HuH-7 (cell line): ENCODE data around the gene ANAPC16.
"Not testable (repeated sequence)": the region's sequence is repeated elsewhere in the genome, so short reads cannot be mapped to it uniquely, and the experiment has no call there.

ENCODE experiments used
- DNase-seq: peaks from one replicate; pipeline ENCODE4 v3.0.0; 2011; ENCODE audit warnings: low spot score

Gene ANAPC16

DNA sequence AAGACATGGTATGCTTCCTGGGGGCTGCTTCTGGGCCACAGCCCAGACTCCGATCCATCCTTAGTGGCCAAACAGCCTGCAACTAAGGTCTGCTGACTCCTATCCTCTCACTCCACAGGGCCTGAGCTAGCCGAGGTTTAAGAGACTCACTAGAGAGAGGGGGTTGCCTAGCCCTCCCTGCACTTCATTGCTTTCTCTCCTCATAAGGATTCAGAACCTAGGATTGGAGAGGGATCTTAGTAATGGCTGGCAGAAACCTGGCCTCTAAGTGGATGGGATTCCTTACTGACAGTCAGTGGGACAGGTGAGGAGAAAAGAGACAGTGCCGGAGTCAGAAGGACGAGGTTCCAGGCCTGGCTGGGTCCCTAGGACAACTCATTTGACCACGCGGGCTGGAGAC is 49.7 kb downstream of the ANAPC16 start:
- no peak for DNase-seq

DNA sequence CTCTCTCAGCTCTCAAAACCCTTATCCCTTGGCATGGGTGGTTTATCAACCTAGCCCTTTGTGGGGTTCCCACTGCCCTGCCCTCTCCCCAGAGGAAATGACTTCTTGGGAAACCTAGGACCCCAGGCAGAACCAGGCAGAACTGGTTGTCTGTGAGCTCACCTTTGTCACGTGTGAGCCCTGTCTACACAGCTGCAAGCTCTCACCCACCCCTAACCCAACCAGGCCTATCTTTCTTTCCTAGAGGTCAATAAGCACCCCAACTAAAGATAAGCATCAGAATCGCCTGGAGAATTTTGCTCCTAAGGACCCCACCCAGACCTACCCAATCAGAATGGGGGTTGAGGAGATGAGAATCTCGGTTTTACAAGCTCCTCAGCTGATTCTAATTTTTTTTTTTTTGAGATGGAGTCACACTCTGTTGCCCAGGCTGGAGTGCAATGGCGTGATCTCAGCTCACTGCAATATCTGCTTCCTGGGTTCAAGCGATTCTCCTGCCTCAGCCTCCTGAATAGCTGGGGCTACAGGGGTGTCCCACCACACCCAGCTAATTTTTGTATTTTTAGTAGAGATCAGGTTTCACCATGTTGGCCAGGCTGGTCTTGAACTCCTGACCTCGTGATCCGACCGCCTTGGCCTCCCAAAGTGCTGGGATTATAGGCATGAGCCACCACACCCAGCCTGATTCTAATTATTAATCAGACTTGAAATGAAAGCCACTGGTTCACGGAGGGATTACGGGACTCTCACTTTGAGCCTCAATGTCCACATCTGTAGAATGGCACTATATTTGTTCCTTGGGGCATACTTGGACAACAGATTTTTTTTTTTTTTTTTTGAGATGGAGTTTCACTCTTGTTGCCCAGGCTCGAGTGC is 50.4 kb downstream of the ANAPC16 start:
- no peak for DNase-seq

DNA sequence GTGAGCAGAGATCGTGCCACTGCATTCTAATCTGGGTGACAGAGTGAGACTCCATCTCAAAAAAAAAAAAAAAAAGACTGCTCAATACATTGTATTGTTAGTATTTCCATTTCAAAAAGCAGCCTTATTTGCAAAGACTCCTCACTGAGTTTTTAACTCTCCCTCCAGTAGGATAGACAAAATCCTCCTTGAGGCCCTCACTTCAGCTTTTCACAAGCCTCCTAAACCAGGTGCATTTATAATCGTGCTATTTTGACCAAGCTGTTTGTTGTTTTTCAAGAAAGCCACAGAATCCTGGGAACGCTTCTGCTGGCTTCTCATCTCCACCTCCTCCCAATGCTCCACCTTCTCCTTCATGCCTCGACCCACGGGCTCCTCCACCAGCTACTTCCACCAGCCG is 51.6 kb downstream of the ANAPC16 start:
- no peak for DNase-seq

DNA sequence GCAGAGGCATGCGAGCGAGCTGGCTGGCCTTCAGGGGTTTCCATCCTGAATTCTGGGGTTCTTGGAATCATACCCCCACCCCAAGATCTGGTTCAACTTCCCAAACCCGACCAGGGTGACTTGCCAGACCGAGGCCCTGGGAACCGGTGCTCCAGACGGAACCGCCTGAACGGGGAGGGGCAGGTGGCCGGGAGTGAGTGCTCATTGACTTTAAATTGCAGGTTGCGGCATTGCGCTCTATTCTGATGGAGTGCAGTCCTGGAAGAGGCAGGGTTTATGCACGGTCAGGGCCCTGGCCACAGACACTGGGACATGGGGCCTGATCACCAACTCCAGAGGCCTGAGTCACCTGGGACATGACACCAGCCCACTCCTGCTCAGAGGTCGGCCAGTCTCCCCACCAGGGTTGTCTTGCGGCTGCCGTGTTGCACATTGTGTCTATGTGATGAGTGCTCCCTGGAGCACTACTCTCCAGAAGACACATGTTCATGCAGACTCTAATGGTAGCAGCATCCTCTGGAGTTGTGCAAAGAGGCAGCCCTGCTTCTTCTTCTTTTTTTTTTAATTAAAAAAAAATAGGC is 52.1 kb downstream of the ANAPC16 start:
- no peak for DNase-seq

DNA sequence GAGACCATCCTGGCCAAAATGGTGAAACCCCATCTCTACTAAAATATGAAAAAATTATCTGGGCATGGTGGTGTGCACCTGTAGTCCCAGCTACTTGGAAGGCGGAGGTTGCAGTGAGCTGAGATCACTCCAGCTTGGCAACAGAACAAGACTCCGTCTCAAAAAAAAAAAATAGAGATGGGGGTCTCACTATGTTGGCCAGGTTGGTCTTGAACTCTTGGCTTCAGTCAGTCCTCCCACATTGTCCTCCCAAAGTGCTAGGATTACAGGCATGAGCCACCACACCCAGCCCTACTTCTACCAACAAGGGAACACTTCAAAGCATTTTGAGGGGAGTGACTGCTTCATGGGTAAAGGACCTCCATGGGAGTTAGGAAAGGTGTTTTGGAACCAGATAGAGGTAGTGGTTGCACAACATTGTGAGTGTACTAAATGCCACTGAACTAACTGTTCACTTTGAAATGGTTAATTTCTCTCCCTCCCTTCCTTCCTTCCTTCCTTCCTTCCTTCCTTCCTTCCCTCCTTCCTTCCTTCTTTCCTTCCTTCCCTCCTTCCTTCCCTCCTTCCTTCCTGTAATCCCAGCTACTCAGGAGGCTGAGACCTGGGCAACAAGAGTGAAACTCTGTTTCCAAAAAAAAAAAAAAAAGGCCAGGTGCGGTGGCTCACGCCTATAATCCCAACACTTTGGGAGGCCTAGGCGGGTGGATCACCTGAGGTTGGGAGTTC is 52.8 kb downstream of the ANAPC16 start:
- not testable (repeated sequence) for DNase-seq

DNA sequence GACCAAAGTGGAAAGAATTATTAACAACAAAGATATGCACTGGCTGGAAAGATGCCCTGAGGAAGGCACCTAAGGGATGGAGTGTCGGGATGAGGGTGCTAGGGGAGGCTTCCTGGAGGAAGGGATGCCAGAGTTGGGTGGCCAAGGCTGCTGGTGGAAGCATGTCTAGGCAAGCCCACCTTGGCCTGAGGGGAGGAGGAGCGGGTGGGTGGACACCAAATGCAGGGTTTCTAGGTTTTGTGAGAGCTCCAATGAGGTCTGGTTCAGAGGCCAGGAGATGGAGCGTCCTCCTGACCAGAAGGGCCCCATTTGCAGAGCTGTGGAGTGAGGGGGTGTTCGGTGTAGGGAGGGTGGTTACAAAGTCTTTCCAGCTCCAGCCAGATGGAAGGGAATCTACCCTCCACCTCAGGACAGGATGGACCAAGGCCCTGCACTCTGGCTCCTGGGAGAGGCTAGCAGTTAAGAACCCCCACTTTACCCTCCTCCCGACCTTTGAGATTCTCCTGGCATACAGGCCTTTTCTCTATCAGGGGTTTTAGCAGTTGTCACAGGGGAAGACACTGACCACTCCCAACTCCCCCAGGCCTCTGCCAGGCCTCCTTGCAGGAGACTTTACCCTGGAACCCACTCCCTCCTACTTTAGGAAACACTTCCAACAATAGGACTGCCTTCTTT is 54.9 kb downstream of the ANAPC16 start:
- DNase-seq = no peak

DNA sequence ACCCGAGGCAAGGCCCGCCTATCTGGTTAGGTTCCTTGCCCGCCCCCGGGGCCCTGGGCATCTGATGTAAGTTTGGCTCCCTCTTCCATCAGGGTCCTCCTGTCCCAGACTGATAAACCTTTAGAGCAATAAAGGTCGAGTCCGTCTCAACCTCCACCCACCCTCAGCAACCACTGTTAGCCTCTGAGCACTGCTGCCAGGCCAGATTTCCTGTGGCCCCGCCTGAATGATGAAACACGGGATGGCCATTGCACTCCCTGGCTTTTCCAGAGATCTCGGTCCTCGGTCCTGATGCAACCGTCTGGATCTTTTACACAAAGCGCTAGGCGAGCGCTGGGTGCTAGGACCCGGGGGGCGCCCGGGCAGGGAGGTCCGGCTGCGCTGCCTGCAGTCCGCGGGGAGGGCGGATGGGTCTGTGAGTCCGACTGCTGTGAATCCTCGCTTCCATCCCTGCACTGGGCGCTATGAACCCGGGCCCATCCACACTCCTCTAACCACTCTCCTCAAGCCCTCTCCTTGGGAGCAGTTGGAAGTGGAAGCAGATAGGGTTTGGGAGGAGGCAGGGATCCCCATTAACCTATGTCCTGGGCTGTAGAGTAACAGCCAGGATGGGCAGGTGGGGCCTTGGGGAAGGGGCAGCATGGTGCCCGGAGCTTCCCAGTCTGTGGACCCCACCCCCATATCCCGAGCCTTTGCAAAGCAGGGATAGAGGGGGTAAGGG is 57.0 kb downstream of the ANAPC16 start:
- DNase-seq = peak; percentile 61

DNA sequence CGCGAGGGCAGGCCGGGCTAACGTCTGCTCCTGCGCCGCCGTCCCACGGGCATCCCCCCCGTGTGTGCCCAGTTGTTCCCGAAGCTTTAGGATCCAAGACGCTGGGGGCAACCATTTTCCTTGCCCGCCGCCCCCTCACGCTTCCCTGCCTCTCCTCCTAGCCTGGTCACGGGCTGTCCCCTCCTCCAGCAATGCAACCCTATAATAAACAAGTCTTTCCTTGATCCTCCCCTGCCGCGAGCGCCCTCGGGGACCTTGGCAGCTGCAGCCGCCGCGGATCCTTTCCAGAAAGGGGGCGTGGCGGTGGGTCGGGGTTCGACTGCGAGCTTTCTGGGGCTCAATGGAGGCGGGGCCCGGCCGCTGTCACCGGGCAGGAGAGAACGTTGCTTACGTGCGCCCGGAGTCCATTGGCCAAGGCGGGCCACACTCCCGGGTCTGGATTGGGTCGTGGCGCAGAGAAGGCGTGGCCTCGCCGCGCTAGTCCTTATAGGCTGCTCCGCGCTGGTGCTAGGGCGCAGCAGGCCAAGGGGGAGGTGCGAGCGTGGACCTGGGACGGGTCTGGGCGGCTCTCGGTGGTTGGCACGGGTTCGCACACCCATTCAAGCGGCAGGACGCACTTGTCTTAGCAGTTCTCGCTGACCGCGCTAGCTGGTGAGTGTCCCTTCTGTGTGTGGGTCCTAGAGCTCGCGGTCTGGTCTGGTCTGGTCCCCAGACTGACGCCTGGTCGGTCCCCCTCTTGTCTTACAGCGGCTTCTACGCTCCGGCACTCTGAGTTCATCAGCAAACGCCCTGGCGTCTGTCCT is 57.8 kb downstream of the ANAPC16 start, which contains the start of gene DDIT4:
Gene DDIT4 (plus strand): TSS at position 515 of the 803 bp plus-strand sequence. CDS start 293 bp downstream, outside the sequence.
- DNase-seq = peak; percentile 94

DNA sequence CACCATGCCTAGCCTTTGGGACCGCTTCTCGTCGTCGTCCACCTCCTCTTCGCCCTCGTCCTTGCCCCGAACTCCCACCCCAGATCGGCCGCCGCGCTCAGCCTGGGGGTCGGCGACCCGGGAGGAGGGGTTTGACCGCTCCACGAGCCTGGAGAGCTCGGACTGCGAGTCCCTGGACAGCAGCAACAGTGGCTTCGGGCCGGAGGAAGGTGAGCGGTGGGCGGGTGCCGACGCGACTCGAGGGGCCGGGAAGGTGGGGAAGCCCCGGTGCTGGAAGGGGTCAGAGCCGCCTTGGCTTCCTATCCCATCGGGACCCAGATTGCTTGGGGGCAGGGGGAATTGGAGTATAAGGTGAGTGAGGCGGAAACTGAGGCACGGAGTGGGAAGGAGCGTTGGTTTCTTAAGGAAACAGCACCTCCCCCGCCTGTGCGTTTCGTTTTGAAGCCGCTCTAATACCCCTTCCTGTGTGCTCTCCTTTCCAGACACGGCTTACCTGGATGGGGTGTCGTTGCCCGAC is 58.5 kb downstream of the ANAPC16 start:
- DNase-seq = no peak

DNA sequence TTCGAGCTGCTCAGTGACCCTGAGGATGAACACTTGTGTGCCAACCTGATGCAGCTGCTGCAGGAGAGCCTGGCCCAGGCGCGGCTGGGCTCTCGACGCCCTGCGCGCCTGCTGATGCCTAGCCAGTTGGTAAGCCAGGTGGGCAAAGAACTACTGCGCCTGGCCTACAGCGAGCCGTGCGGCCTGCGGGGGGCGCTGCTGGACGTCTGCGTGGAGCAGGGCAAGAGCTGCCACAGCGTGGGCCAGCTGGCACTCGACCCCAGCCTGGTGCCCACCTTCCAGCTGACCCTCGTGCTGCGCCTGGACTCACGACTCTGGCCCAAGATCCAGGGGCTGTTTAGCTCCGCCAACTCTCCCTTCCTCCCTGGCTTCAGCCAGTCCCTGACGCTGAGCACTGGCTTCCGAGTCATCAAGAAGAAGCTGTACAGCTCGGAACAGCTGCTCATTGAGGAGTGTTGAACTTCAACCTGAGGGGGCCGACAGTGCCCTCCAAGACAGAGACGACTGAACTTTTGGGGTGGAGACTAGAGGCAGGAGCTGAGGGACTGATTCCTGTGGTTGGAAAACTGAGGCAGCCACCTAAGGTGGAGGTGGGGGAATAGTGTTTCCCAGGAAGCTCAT is 59.0 kb downstream of the ANAPC16 start:
- no peak for DNase-seq

DNA sequence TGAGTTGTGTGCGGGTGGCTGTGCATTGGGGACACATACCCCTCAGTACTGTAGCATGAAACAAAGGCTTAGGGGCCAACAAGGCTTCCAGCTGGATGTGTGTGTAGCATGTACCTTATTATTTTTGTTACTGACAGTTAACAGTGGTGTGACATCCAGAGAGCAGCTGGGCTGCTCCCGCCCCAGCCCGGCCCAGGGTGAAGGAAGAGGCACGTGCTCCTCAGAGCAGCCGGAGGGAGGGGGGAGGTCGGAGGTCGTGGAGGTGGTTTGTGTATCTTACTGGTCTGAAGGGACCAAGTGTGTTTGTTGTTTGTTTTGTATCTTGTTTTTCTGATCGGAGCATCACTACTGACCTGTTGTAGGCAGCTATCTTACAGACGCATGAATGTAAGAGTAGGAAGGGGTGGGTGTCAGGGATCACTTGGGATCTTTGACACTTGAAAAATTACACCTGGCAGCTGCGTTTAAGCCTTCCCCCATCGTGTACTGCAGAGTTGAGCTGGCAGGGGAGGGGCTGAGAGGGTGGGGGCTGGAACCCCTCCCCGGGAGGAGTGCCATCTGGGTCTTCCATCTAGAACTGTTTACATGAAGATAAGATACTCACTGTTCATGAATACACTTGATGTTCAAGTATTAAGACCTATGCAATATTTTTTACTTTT is 59.7 kb downstream of the ANAPC16 start:
- DNase-seq = no peak

DNA sequence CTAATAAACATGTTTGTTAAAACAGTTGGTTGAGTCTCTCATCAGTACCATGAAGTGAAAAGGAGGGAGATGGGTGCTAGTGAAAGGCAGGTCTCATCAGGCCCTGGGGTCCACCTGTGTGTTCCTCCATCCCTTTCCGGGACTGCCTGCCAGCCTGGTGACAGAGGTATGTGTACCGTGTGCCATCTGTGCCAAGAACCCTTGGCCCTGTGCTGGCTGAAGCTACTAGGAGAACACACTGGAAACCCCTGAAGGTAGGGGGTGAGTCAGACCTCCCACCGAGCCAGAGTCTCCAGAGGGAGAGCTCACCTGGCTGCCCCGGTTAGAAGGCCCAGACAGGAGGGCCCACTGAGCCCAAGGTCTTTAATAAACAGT is 60.2 kb downstream of the ANAPC16 start:
- no peak for DNase-seq

DNA sequence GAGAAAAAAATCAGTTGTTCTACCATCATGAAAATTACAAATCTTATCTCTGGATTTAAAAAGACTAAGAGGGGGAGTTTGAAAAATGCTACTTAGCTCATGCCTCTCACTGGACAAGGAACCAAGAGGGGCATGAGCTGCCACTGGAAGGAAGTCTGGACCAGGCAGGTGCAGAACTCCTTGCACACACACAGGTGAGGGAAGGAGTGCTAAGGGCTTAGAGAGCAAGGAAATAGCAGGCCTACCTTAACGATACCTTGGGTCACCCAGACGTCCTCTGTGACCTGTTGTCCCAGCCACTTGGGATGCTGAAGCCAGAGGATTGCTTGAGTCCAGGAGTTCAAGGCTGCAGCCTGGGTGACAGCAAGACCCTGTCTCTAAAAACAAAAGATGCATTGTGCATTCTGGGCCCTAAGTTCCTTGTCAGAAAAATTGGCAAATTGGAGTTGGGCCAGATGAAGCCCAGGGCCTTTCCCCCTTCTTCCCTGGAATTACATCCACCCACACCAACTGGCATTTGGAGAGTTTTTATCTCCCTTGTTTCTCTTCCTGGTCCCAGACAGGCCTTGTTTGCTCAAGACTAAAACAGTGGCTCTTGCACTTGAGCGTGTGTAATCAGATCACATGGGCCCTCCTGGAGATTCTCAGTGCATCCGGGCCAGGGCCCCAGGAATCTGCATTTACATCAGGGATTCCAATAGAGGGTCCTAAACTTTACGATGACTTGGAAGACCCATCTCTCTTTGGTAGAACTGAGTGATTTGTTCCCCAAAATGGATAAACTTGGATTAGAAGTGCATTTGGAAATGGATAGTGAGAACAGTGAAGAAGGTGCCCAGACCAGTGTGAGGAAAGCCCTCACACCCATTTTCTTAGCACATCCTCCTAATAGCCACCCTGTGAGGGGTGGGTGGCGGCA is 60.9 kb downstream of the ANAPC16 start:
- no peak for DNase-seq

DNA sequence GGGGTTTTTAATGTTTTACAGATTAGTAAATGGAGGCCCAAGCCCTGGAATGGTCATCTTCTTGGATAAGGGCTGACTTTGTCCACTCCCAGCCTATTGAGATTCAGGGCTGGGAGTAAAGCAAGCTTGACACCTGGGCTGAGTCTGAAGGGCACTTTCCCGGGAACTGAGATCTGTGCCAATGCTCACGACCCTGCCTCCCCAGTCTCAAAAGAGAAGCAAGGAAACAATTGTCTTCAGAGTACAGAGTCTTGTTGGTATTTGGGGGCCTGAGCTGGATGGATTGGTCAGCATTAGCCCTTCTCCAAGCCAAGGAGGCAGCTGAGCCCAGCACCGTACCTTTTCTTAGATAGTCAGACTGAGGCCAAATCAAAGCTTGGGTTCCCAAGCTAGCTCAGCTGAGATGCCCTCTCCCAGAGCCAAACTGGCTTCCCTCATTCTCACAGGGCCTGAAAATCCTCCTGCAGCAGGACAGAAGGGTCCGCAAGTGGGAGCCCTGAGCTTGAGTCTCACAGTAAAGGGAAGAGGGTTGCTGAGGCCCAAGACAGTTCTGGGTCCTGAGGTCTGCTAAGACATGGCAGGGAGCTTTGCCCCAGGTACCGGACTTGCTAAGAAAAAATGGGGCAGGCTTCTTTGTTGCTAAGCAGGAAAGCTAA is 61.7 kb downstream of the ANAPC16 start:
- DNase-seq = no peak

DNA sequence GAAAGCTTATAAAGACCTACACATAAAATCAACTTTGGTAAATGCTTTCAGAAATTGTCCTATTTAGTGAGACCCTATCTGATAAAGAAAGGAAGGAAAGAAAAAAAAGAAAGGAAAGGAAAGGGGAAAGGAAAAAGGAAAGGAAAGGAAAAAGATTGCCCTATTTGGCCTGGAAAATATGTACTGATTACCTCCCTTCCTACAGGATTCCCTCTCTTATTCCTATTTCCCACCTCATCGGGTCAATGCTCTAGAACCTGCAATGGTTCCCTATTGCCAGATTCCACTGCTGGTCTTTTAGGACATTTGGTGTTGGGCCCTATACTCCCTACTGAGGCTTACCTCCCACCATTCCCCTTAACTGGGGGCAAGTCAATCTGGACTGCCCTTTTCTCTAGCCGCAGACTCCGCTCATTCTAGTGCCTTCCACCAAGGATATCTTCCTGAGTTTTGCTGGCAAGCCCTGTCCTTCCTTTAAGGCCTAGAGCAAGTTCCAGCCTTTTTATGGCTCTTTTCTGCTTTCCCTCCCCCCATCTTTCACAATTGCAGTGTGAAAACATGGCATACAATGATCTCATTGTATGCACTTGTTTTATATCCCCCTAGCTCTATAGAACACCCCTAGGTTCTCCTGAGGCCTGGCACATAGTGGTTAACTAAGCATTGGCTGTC is 62.3 kb downstream of the ANAPC16 start:
- no peak for DNase-seq

DNA sequence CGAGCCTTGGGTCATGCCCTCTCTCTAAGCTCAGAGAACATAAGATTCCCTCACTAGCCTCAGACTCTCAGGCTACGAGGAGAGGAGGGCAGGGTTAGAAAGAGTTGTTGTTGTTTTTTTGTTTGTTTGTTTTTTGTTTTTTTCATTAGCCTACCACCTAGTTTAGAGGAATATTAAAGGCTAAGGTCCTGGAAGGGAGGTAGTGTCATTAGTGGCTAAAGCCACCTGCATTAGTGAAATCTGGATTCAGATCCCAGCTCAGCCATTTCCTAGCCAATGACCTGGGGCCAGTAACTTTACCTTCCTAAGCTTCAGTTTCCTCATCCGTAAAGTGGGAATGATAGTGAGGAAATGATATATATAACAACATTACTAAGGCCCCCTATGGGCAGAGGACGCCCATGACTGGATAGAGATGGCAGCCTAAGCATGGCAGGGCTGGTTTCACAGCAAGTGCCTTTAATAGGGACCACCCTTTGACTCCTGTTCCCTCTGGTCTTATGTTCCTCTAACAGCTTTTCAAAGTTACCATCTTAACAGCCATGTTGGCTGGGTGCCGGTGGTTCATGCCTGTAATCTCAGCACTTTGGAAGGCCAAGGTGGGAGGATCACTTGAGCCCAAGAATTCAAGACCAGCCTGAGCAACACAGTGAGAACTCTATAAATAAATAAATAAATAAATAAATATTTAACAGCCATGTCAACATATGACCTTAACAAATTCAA is 63.0 kb downstream of the ANAPC16 start:
- no peak for DNase-seq

DNA sequence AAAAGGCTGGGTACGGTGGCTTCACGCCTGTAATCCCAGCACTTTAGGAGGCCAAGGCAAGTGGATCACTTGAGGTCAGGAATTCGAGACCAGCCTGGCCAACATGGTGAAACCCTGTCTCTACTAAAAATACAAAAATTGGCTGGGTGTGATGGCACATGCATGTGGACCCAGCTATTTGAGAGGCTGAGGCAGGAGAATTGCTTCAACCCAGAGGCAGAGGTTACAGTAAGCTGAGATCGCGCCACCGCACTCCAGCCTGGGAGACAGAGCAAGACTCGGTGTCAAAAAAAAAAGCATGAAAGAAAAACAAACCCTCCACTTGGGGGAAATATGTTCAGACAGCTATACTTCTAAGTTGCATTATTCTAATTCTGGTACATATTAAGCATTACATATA is 63.8 kb downstream of the ANAPC16 start:
- not testable (repeated sequence) for DNase-seq
